Spleen (tissue), 11 donors: ENCODE results near the gene MRPL21. TPM values are rescaled to one million over a fixed set of nuclear protein-coding genes. Genes with fewer than 3 reads are reported as not detected.

Experiments
- DNase-seq: peaks from one replicate; pipeline ENCODE4 v3.0.0-alpha.2; 2020
- H3K27ac ChIP-seq, 8 donors: fragments of 200-600 bp; sonication (generic) in 7 of 8; 1 replicate in 4 of 8; 2 replicates in 4 of 8; pipeline versions ENCODE4 v1.5.0 to v1.8.0; 2016 to 2021; ENCODE audit warnings: inconsistent platforms in 4 of 8, mild to moderate bottlenecking in 4 of 8, moderate library complexity in 1 of 8
- H3K27me3 ChIP-seq, 7 donors: fragments of 200-600 bp; sonication (generic) in 6 of 7; replicated peaks in 1 of 7; 1 replicate in 4 of 7; 2 replicates in 3 of 7; pipeline versions ENCODE4 v1.5.0 to v1.8.0; 2016 to 2021; ENCODE audit warnings: inconsistent platforms in 3 of 7, mild to moderate bottlenecking in 1 of 7
- H3K36me3 ChIP-seq, 6 donors: fragments of 200-600 bp; sonication (generic) in 5 of 6; 1 replicate in 4 of 6; 2 replicates in 2 of 6; pipeline versions ENCODE4 v1.5.0 to v1.8.0; 2016 to 2021; ENCODE audit warnings: inconsistent platforms in 2 of 6
- H3K4me1 ChIP-seq, 6 donors: fragments of 200-600 bp; sonication (generic) in 5 of 6; 1 replicate in 3 of 6; 2 replicates in 3 of 6; pipeline versions ENCODE4 v1.5.0 to v1.8.0; 2016 to 2021; ENCODE audit warnings: inconsistent platforms in 3 of 6
- H3K4me3 ChIP-seq, 8 donors: fragments of 200-600 bp; sonication (generic) in 7 of 8; 1 replicate in 4 of 8; 2 replicates in 4 of 8; pipeline versions ENCODE4 v1.5.0 to v1.8.0; 2016 to 2021; ENCODE audit warnings: inconsistent platforms in 4 of 8, mild to moderate bottlenecking in 4 of 8, moderate library complexity in 2 of 8
- H3K9me3 ChIP-seq, 8 donors: fragments of 200-600 bp; sonication (generic) in 7 of 8; 1 replicate in 4 of 8; 2 replicates in 4 of 8; pipeline versions ENCODE4 v1.5.0 to v1.8.0; 2016 to 2021; ENCODE audit warnings: inconsistent platforms in 4 of 8
- POLR2A ChIP-seq, 3 donors: fragments of 450-650 bp; IDR thresholded peaks; one replicate each; pipeline ENCODE4 v1.5.1; 2017; ENCODE audit warnings: antibody characterized with exemption in 3 of 3, mild to moderate bottlenecking in 1 of 3
- POLR2AphosphoS5 ChIP-seq, 3 donors: sonication (generic); formaldehyde crosslinking; IDR thresholded peaks; one replicate each; pipeline ENCODE4 v1.5.1; 2017; ENCODE audit warnings: antibody characterized with exemption in 3 of 3
- WGBS, 5 donors: extraction: QIAGEN DNeasy Blood & Tissue Kit in 3 of 5; methylation state at CpG; one replicate each; pipeline versions ENCODE4 v1.1.5 to v1.1.7; 2013 to 2018; 5-methylcytosine and 5-hydroxymethylcytosine counted together
- intact Hi-C: fragments of 100-400 bp; cut with DNase I; formaldehyde crosslinking; loops from one replicate; pipeline ENCODE4 v1.15.0; 2023; ENCODE audit warnings: low total_unique reads
- polyA plus RNA-seq, 3 donors: library from polyadenylated mRNA; stranded (reverse); fragments of 200-250 nt; gene quantifications; one replicate each; pipeline ENCODE4 v1.2.1, GENCODE V29; 2013
- total RNA-seq, 7 donors: library from RNA; depleted of rRNA in 3 of 7; stranded (reverse); fragments of >200 nt in 3 of 7; fragmentation: NEBNext Ultra II Directional in 4 of 7; extraction: Animal tissue kit (Norgen Biotek cat#: 25700) in 4 of 7; gene quantifications; one replicate each; pipeline versions ENCODE4 v1.1.0 to v1.2.1, GENCODE V29; 2016 to 2021
- TF ChIP-seq, protein P1 (sequence below), 11 experiments: fragments of 200-600 bp in 7 of 11; fragments of 450-650 bp in 4 of 11; sonication (generic) in 4 of 11; IDR thresholded peaks in 8 of 11; conservative IDR thresholded peaks in 3 of 11; 1 replicate in 7 of 11; 2 replicates in 4 of 11; pipeline versions ENCODE4 v1.4.0 to v1.8.0; 2016 to 2021; ENCODE audit warnings: antibody characterized with exemption in 11 of 11, inconsistent platforms in 4 of 11, mild to moderate bottlenecking in 1 of 11
- donor health status: healthy with polysubstance abuse.
- donor health status: DM: no; HTN: no; CAD: no; lungs with moderate emphysema.
- donor health status: DM: no; HTN: no; CAD: no.
- donor health status: Bipolar disorder and iron deficiency.
- donor health status: healthy.
- donor health status: DM: no; HTN: no; CAD: no.
- donor health status: DM: yes; HTN: yes; CAD: no.

The MRPL21 gene
- total and polyA plus RNA-seq, 10 donors = 11.2 to 81.0 (median 34.0) TPM

GRCh38 chr11:68900835-68901381 is 2.7 kb downstream of the MRPL21 start:
- Histone ChIP-seq H3K27ac (no peak overlapping the region), H3K4me3 (no peak overlapping the region), H3K9me3 (no peaks in the 10 kb centered on the region), H3K27me3 (no peaks in the 10 kb centered on the region), H3K4me1 (peaks cover 23 to 48% (median 40%) of the 10 kb centered on the region in 6 donors), H3K36me3 (peaks cover 0 to 57% (median 46%) of the 10 kb centered on the region in 6 donors)
- intact Hi-C loops = no loop called here
- DNase-seq = no peak
- 89 to 93% (median 90%) methylated on average over 7 to 9 of the region's 9 CpGs for WGBS, 5 donors
- TF ChIP-seq, protein P1, sequence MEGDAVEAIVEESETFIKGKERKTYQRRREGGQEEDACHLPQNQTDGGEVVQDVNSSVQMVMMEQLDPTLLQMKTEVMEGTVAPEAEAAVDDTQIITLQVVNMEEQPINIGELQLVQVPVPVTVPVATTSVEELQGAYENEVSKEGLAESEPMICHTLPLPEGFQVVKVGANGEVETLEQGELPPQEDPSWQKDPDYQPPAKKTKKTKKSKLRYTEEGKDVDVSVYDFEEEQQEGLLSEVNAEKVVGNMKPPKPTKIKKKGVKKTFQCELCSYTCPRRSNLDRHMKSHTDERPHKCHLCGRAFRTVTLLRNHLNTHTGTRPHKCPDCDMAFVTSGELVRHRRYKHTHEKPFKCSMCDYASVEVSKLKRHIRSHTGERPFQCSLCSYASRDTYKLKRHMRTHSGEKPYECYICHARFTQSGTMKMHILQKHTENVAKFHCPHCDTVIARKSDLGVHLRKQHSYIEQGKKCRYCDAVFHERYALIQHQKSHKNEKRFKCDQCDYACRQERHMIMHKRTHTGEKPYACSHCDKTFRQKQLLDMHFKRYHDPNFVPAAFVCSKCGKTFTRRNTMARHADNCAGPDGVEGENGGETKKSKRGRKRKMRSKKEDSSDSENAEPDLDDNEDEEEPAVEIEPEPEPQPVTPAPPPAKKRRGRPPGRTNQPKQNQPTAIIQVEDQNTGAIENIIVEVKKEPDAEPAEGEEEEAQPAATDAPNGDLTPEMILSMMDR (IDR thresholded peaks at IDR 0.05 in 8 of 11, conservative IDR thresholded peaks at IDR 0.05 in 3 of 11) = no peak
- TF ChIP-seq POLR2AphosphoS5 (IDR thresholded peaks at IDR 0.05) = no peak
- no peak for TF ChIP-seq POLR2A (IDR thresholded peaks at IDR 0.05)

- Histone ChIP-seq H3K9me3 (no peaks in the 10 kb centered on the region), H3K36me3 (peaks cover 0 to 92% (median 80%) of the 10 kb centered on the region in 6 donors)
These were observed 6.2 kb downstream of the MRPL21 start for GRCh38 chr11:68897441-68897840.

DNA sequence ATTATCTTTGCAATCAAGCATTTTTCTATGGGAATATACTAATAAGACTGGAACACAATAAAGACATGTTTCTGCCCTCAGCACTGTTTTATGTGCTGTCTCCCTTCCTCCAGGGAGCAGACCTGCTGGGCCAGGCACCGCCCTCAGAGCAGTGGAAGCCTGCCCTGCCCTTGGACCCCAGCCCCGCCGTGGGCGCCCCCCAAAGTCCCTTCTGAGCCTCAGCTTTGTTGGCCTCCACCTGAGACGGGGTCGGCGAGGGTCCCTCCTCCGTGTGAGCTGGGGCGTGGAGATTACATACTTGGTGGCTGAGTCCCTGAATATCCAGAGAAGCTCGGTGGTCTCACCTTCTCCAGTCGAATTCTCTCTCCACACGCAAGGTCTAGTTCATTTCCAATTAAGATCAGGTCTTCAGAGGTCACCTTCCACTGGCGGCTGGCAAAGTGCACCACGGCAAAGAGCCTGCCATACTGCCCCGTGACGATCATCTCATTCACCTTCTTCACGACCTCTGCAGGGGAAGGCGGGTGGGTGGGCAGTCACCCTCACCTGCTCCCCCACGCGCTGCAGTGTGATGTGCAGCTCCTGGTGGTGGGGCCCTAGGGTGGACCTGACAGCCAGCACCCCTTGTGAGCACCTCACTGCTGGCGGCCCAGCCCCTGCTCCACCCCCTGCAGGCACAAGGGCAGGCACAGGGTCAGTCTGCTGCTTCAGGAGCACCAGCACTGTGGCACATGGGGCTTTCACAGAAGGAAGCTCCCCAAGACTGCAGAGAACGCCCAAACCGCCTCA is 7.3 kb downstream of the MRPL21 start:
- DNase-seq = peak; percentile 63
- intact Hi-C loops = no loop called here
- H3K36me3 ChIP-seq = peaks cover 3 to 97% (median 85%) of the 10 kb centered on the region in 6 donors
- H3K9me3 ChIP-seq = no peaks in the 10 kb centered on the region
- 92 to 97% (median 94%) methylated on average over 22 to 23 of the region's 23 CpGs for WGBS, 5 donors
- TF ChIP-seq POLR2AphosphoS5 (IDR thresholded peaks at IDR 0.05) (no peak), POLR2A (IDR thresholded peaks at IDR 0.05) (no peak)
- TF ChIP-seq, protein P1 (IDR thresholded peaks at IDR 0.05 in 8 of 11, conservative IDR thresholded peaks at IDR 0.05 in 3 of 11) = no peak
- H3K27me3 ChIP-seq = no peaks in the 10 kb centered on the region
- no peak overlapping the region for H3K4me3 ChIP-seq
- H3K27ac ChIP-seq = no peak overlapping the region
- H3K4me1 ChIP-seq = peaks cover 0 to 11% (median 4%) of the 10 kb centered on the region in 6 donors

More at GRCh38 chr11:68897441-68897840, 6.2 kb downstream of the MRPL21 start:
- Histone ChIP-seq H3K4me1 (peaks cover 5 to 21% (median 15%) of the 10 kb centered on the region in 6 donors), H3K27ac (no peak overlapping the region), H3K4me3 (no peak overlapping the region), H3K27me3 (no peaks in the 10 kb centered on the region)
- intact Hi-C loops = no loop called here
- DNase-seq = peak; percentile 33
- TF ChIP-seq, protein P1 (IDR thresholded peaks at IDR 0.05 in 8 of 11, conservative IDR thresholded peaks at IDR 0.05 in 3 of 11) = no peak
- TF ChIP-seq POLR2A (IDR thresholded peaks at IDR 0.05) (no peak), POLR2AphosphoS5 (IDR thresholded peaks at IDR 0.05) (no peak)
- WGBS, 5 donors = 93 to 97% (median 95%) methylated on average over 9 of the region's 9 CpGs

- no peak for DNase-seq
- no peaks in the 10 kb centered on the region for H3K27me3 ChIP-seq
- H3K4me3 ChIP-seq = no peak overlapping the region
- H3K36me3 ChIP-seq = peaks cover 3 to 88% (median 81%) of the 10 kb centered on the region in 6 donors
- intact Hi-C loops = no loop called here
- no peaks in the 10 kb centered on the region for H3K4me1 ChIP-seq
- no peak for TF ChIP-seq POLR2A (IDR thresholded peaks at IDR 0.05)
- TF ChIP-seq POLR2AphosphoS5 (IDR thresholded peaks at IDR 0.05) = no peak
- TF ChIP-seq, protein P1 (IDR thresholded peaks at IDR 0.05 in 8 of 11, conservative IDR thresholded peaks at IDR 0.05 in 3 of 11) = no peak
- H3K9me3 ChIP-seq = no peaks in the 10 kb centered on the region
- WGBS, 5 donors = 86 to 94% (median 87%) methylated on average over 5 of the region's 5 CpGs
- no peak overlapping the region for H3K27ac ChIP-seq
These were observed 10.3 kb downstream of the MRPL21 start for GRCh38 chr11:68893282-68893681.
